Osteocyte (in vitro differentiated cells): ENCODE data around the gene CNDP1. TPM values are rescaled to one million over a fixed set of nuclear protein-coding genes. Genes with fewer than 3 reads are reported as not detected.
A peak's percentile ranks its signal among the peaks of the same experiment; 100 is the strongest.

Experiments
- DNase-seq: peaks from one replicate; pipeline ENCODE4 v3.0.0; 2021; ENCODE audit warnings: mixed read lengths; ENCODE audit not compliant: unreplicated experiment; ENCODE audit errors: extremely low spot score
- H3K27ac Mint-ChIP-seq: one replicate; pipeline ENCODE4 v1.8.0; 2021; ENCODE audit warnings: mild to moderate bottlenecking, mixed read lengths; ENCODE audit not compliant: unreplicated experiment
- H3K27me3 Mint-ChIP-seq: one replicate; pipeline ENCODE4 v1.8.0; 2021; ENCODE audit warnings: mixed read lengths; ENCODE audit not compliant: unreplicated experiment
- H3K36me3 Mint-ChIP-seq: one replicate; pipeline ENCODE4 v1.8.0; 2021; ENCODE audit warnings: mixed read lengths; ENCODE audit not compliant: unreplicated experiment
- H3K4me1 Mint-ChIP-seq: one replicate; pipeline ENCODE4 v1.8.0; 2021; ENCODE audit warnings: mixed read lengths; ENCODE audit not compliant: unreplicated experiment
- H3K4me3 Mint-ChIP-seq: one replicate; pipeline ENCODE4 v1.8.0; 2021; ENCODE audit warnings: mild to moderate bottlenecking, moderate library complexity, mixed read lengths; ENCODE audit not compliant: unreplicated experiment
- H3K9me3 Mint-ChIP-seq: one replicate; pipeline ENCODE4 v1.8.0; 2021; ENCODE audit warnings: mixed read lengths; ENCODE audit not compliant: unreplicated experiment
- total RNA-seq: library from RNA; stranded (reverse); gene quantifications from 2 replicates; pipeline ENCODE4 v1.2.1, GENCODE V29; 2021
- TF ChIP-seq, protein P1 (sequence below): fragments of 200-600 bp; sonication (generic); IDR thresholded peaks from 2 replicates; pipeline ENCODE4 v1.5.0; 2021; ENCODE audit warnings: antibody characterized with exemption, mild to moderate bottlenecking, moderate library complexity

Gene CNDP1
- total RNA-seq, 1 donor from 2014 or later, result not detected

DNA sequence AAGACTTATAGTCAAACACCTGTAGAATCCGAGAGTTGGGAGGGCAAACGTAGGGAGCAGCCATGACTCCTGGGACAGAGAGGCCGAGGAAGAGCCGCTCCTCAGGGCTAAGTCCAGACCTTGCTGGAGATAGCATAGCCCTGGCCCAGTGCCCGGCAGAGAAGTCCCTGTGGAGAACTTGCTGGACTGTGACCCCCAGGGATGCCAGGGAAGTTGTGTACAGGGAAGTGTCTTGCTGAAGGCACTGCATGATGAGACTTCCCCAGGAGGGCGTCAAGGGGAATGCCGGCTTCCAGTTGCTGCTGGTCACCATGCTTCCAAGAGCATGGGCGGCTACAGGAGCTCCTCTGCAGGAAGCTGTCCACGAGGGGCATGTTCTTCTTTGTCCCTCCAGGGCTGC, 8.6 kb upstream of the CNDP1 start:
- TF ChIP-seq, protein P1, sequence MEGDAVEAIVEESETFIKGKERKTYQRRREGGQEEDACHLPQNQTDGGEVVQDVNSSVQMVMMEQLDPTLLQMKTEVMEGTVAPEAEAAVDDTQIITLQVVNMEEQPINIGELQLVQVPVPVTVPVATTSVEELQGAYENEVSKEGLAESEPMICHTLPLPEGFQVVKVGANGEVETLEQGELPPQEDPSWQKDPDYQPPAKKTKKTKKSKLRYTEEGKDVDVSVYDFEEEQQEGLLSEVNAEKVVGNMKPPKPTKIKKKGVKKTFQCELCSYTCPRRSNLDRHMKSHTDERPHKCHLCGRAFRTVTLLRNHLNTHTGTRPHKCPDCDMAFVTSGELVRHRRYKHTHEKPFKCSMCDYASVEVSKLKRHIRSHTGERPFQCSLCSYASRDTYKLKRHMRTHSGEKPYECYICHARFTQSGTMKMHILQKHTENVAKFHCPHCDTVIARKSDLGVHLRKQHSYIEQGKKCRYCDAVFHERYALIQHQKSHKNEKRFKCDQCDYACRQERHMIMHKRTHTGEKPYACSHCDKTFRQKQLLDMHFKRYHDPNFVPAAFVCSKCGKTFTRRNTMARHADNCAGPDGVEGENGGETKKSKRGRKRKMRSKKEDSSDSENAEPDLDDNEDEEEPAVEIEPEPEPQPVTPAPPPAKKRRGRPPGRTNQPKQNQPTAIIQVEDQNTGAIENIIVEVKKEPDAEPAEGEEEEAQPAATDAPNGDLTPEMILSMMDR, result no peak
- Mint-ChIP-seq H3K36me3 (peaks cover 9% of the 10 kb centered on the region), H3K27me3 (peaks cover 20% of the 10 kb centered on the region), H3K4me1 (no peaks in the 10 kb centered on the region), H3K9me3 (no peaks in the 10 kb centered on the region), H3K4me3 (no peak overlapping the region), H3K27ac (no peak overlapping the region)
- DNase-seq, result no peak

DNA sequence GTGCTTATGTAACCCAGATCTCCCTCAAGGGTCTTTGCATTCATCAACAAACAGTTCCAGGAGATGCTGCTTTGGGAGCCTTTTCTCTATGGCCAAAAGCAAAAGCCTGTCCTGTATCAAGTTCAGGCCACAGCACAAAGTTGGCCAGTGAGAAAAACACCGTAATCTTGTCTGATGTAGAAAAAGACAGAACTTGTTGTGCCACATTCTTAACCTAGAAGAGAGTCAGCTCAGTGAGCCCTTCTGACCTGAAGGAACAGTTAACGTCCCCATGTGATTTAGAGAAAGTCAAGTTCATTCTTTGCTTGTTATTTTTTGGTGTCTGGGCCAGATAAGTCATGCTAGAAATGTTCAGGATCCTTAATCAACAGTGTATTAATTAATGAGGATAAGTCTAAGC, 7.8 kb upstream of the CNDP1 start:
- H3K27me3 Mint-ChIP-seq, result peaks cover 20% of the 10 kb centered on the region
- H3K27ac Mint-ChIP-seq, result no peak overlapping the region
- H3K4me1 Mint-ChIP-seq, result no peaks in the 10 kb centered on the region
- H3K36me3 Mint-ChIP-seq, result peaks cover 2% of the 10 kb centered on the region
- TF ChIP-seq, protein P1, result no peak
- no peaks in the 10 kb centered on the region for H3K9me3 Mint-ChIP-seq
- no peak for DNase-seq
- H3K4me3 Mint-ChIP-seq, result no peak overlapping the region

DNA sequence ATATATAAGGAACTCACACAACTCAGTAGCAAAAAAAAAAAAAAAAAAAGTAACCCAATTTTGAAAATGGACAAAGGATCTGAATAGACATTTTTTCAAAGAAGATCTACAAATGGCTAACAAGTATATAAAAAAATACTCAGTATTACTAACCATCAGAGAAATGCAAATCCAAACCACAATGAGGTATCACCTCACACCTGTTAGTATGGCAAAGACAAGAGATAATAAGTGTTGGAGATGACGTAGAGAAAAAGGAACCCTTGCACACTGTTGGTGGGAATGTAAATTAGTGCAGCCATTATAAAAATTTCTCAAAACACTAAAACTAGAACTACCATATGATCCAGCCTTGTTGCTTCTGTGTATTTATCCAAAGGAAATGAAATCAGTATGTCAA, 5.8 kb upstream of the CNDP1 start:
- Mint-ChIP-seq H3K27me3 (peaks cover 22% of the 10 kb centered on the region), H3K4me1 (no peaks in the 10 kb centered on the region), H3K4me3 (no peak overlapping the region), H3K27ac (no peak overlapping the region), H3K36me3 (no peaks in the 10 kb centered on the region), H3K9me3 (no peaks in the 10 kb centered on the region)
- no peak for DNase-seq
- TF ChIP-seq, protein P1, result no peak

DNA sequence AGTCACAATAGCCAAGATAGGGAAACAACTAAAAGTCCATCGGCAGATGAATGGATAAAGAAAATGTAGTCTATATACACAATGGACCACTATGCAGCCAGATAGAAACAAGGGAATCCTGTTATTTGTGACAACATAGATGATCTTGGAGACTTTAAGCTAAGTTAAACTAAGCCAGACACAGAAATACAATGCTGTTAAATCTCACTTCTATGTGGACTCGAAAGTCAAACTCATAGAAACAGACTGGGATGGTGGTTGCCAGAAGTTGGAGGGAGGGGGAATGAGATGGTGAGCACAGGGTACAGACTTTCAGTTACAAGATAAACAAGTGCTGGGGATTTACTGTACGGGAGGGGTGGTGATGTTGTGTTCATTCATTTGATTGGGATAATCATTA, 5.4 kb upstream of the CNDP1 start:
- TF ChIP-seq, protein P1, result no peak
- Mint-ChIP-seq H3K9me3 (no peaks in the 10 kb centered on the region), H3K27ac (no peak overlapping the region), H3K4me3 (no peak overlapping the region), H3K36me3 (no peaks in the 10 kb centered on the region), H3K4me1 (no peaks in the 10 kb centered on the region), H3K27me3 (peaks cover 22% of the 10 kb centered on the region)
- no peak for DNase-seq

DNA sequence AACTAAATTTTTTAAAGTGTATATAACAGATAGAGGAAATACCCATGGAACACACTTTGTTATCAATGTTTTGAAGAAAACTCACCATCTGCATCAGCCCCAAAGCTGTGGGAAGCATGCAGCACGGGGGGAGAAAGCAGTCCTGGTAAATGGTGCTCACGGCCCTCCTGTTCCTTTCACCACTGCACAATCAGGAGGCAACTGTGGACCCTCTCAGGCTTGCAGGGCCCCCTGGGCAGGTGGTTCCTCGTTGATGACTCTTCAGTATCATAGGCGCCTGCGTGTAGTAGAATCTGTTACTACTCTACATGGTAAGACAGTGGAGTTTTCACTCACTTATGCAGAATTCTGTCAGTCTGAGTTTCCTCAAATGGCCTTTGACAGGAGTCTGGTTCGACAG, 4.9 kb upstream of the CNDP1 start:
- H3K36me3 Mint-ChIP-seq, result no peaks in the 10 kb centered on the region
- no peaks in the 10 kb centered on the region for H3K4me1 Mint-ChIP-seq
- DNase-seq, result peak; percentile 62
- TF ChIP-seq, protein P1, result no peak
- H3K27me3 Mint-ChIP-seq, result peaks cover 22% of the 10 kb centered on the region
- no peak overlapping the region for H3K27ac Mint-ChIP-seq
- H3K9me3 Mint-ChIP-seq, result no peaks in the 10 kb centered on the region
- H3K4me3 Mint-ChIP-seq, result no peak overlapping the region
